K562 (cell line): ENCODE data around the gene LRRIQ1.

ENCODE experiments used
- GABPA ChIP-seq: fragments of 200-800 bp; sonication (Bioruptor generic); conservative IDR thresholded peaks from 2 replicates; pipeline ENCODE4 v1.6.1; 2016; ENCODE audit warnings: low read depth, missing genetic modification characterization, missing compliant biosample characterization
- NFIC ChIP-seq: fragments of 450-650 bp; IDR thresholded peaks from 2 replicates; pipeline ENCODE4 v1.6.1; 2017; ENCODE audit warnings: mild to moderate bottlenecking, inconsistent platforms
- NRF1 ChIP-seq, 2 experiments: fragments of 450-650 bp; IDR thresholded peaks in 1 of 2; conservative IDR thresholded peaks in 1 of 2; 2 replicates each; pipeline ENCODE4 v1.6.1; 2014; ENCODE audit warnings: mild to moderate bottlenecking in 2 of 2
- RAD21 ChIP-seq, 2 experiments: fragments of 250-450 bp in 1 of 2; fragments of 450-650 bp in 1 of 2; sonication (Bioruptor Pico) in 1 of 2; formaldehyde crosslinking in 1 of 2; IDR thresholded peaks in 1 of 2; conservative IDR thresholded peaks in 1 of 2; 2 replicates each; pipeline versions ENCODE4 v1.4.0 to v1.8.0; 2020 to 2022; ENCODE audit warnings: mild to moderate bottlenecking in 2 of 2, moderate library complexity in 1 of 2
- REST ChIP-seq, 2 experiments: fragments of 450-650 bp; formaldehyde crosslinking in 1 of 2; IDR thresholded peaks; 2 replicates each; pipeline versions ENCODE4 v1.4.0 to v1.6.1; 2014 to 2020; ENCODE audit warnings: mild to moderate bottlenecking in 2 of 2, borderline replicate concordance in 1 of 2, low read depth in 1 of 2

- no peak for TF ChIP-seq RAD21 (CRISPR knock-in tag; conservative IDR thresholded peaks at IDR 0.05 in 1 of 2, IDR thresholded peaks at IDR 0.05 in 1 of 2)
- TF ChIP-seq NFIC, result no peak
- TF ChIP-seq REST (IDR thresholded peaks at IDR 0.05; ENCODE audit: borderline replicate concordance), result no peak
- TF ChIP-seq REST (CRISPR knock-in tag; IDR thresholded peaks at IDR 0.05; ENCODE audit: low read depth), result no peak
- no peak for TF ChIP-seq NRF1 (conservative IDR thresholded peaks at IDR 0.05 in 1 of 2, IDR thresholded peaks at IDR 0.05 in 1 of 2)
- TF ChIP-seq GABPA, result no peak
Measured at GRCh38 chr12:84998341-84998740, 37.8 kb upstream of the LRRIQ1 start.
